Bronchial smooth muscle cell (primary cell): ENCODE data around the gene FIBIN. TPM values are rescaled to one million over a fixed set of nuclear protein-coding genes. Genes with fewer than 3 reads are reported as not detected.

Experiments
- total RNA-seq: library from RNA; depleted of rRNA; stranded (reverse); fragments of >200 nt; gene quantifications from 2 replicates; pipeline ENCODE4 v1.2.1, GENCODE V29; 2014

Gene FIBIN
- 53.2 and 57.4 TPM in 2 replicates for total RNA-seq

GRCh38 chr11:26993965-26994457 is at the start of gene FIBIN:
FIBIN (plus strand) TSS chr11:26994112; CDS start chr11:26994527, 415 bp downstream.

GRCh38 chr11:27040302-27041115 is 46.6 kb downstream of the FIBIN start, which contains the start of gene BBOX1:
BBOX1 (plus strand) TSS chr11:27040815; CDS start chr11:27055431, 14,616 bp downstream.

Other genes starting within 250 kb of the FIBIN start
- gene BBOX1, start 46.7 kb downstream of the FIBIN start, total RNA-seq, result not detected in 2 replicates